ENCODE data around the gene HLCS.

DNA sequence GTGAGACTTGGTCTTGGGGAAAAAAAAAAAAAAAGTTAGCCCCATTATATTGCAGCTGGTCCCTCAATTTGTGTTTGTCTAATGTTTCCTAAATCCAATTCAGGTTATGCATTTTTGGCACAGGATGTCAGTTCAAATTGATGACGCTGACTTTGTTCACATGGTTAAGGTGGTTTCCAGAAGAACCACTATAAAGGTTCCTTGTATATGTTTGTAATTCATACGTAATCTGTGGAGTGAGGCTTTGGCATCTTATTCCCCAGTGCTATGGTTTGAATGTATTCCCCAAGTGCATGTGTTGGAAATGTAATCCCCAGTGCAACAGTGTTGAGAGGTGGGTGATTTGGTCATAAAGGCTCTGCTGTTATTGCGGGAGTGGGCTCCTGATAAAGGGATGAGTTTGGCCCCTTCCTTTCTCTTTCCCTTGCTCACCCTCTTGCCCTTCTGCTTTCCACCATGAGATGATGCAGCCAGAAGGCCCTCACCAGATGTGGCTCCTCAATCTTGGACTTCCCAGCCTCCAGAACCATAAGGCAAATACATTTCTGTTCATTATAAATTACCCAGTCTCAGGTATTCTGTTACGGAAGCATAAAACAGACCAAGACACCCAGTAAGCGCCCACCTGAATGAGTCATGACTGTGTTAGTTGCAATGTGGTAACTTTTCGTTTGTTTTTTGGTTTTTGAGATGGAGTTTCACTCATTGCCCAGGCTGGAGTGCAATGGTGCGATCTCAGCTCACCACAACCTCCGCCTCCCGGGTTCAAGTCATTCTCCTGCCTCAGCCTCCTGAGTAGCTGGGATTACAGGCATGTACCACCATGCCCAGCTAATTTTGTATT lies 19.5 kb upstream of the HLCS start:
- TF ChIP-seq POLR2AphosphoS5 (IDR thresholded peaks at IDR 0.05): no peak
- TF ChIP-seq CTCF (IDR thresholded peaks at IDR 0.05): no peak
- no peak for TF ChIP-seq POLR2A (IDR thresholded peaks at IDR 0.05)
- no peak for TF ChIP-seq EP300 (IDR thresholded peaks at IDR 0.05)
